HEK293 (cell line): ENCODE measurements around the gene ERBB2.

ENCODE experiments used
- CTCF ChIA-PET: fragments of 350-600 bp; formaldehyde crosslinking; extraction: SDS; loops from one replicate; lab custom pipeline; 2021; ENCODE audit warnings: antibody characterized with exemption; lab: Yijun Ruan, JAX
- POLR2A ChIA-PET: fragments of 300-600 bp; formaldehyde crosslinking; extraction: SDS; loops from one replicate; lab custom pipeline; 2020; ENCODE audit warnings: antibody characterized with exemption, inconsistent platforms; lab: Yijun Ruan, JAX
- H3K27ac ChIP-seq: fragments of 200-500 bp; sonication (Bioruptor generic); 2 replicates; pipeline ENCODE4 v1.5.1; 2014; ENCODE audit warnings: low read depth, low read length, control low read depth, inconsistent platforms; ENCODE audit errors: extremely low read depth
- H3K36me3 ChIP-seq, 2 experiments: fragments of 200-500 bp in 1 of 2; sonication (Bioruptor generic) in 1 of 2; 1 replicate in 1 of 2; 2 replicates in 1 of 2; pipeline ENCODE4 v1.5.1; 2014 to 2017; ENCODE audit warnings: inconsistent platforms in 2 of 2, low read length in 2 of 2; ENCODE audit not compliant: control insufficient read depth in 2 of 2, insufficient read depth in 1 of 2
- H3K4me1 ChIP-seq: fragments of 200-500 bp; sonication (Bioruptor generic); 2 replicates; pipeline ENCODE4 v1.5.1; 2014; ENCODE audit warnings: mild to moderate bottlenecking, low read length, inconsistent platforms; ENCODE audit not compliant: control insufficient read depth, insufficient read depth
- H3K4me3 ChIP-seq: 2 replicates; pipeline ENCODE4 v1.5.1; 2011; ENCODE audit warnings: low read depth, mild to moderate bottlenecking, control low read depth, low read length, moderate library complexity
- H3K9me3 ChIP-seq: fragments of 200-500 bp; sonication (Bioruptor generic); 2 replicates; pipeline ENCODE4 v1.5.1; 2014; ENCODE audit warnings: low read depth, low read length, inconsistent platforms; ENCODE audit not compliant: control insufficient read depth, insufficient read depth
- EGR2 ChIP-seq: fragments of 450-650 bp; formaldehyde crosslinking; IDR thresholded peaks from 2 replicates; pipeline ENCODE4 v1.5.1; 2016; ENCODE audit warnings: low read depth, missing biosample characterization, missing genetic modification characterization
- SP3 ChIP-seq: fragments of 450-650 bp; formaldehyde crosslinking; IDR thresholded peaks from 2 replicates; pipeline ENCODE4 v1.5.1; 2016; ENCODE audit warnings: missing biosample characterization, missing genetic modification characterization
- SP7 ChIP-seq: fragments of 450-650 bp; formaldehyde crosslinking; IDR thresholded peaks from 2 replicates; pipeline ENCODE4 v1.5.1; 2016; ENCODE audit warnings: missing biosample characterization, missing genetic modification characterization
- ZFHX2 ChIP-seq: fragments of 450-650 bp; formaldehyde crosslinking; conservative IDR thresholded peaks from 2 replicates; pipeline ENCODE4 v1.5.1; 2016; ENCODE audit warnings: missing biosample characterization, missing genetic modification characterization
- ZNF169 ChIP-seq: fragments of 450-650 bp; formaldehyde crosslinking; IDR thresholded peaks from 2 replicates; pipeline ENCODE4 v1.5.1; 2016; ENCODE audit warnings: missing biosample characterization, missing genetic modification characterization
- ZNF23 ChIP-seq: fragments of 450-650 bp; formaldehyde crosslinking; IDR thresholded peaks from 2 replicates; pipeline ENCODE4 v1.5.1; 2016; ENCODE audit warnings: missing biosample characterization, missing genetic modification characterization, borderline replicate concordance
- ZNF274 ChIP-seq, 2 experiments: fragments of 200-500 bp in 1 of 2; fragments of 450-650 bp in 1 of 2; sonication (Bioruptor generic) in 1 of 2; formaldehyde crosslinking in 1 of 2; IDR thresholded peaks; 2 replicates each; pipeline versions ENCODE4 v1.5.1 to v1.6.1; 2014 to 2016; ENCODE audit warnings: borderline replicate concordance in 1 of 2, inconsistent platforms in 1 of 2, low read length in 1 of 2, missing biosample characterization in 1 of 2, missing genetic modification characterization in 1 of 2
- ZNF501 ChIP-seq: fragments of 450-650 bp; formaldehyde crosslinking; IDR thresholded peaks from 2 replicates; pipeline ENCODE4 v1.5.1; 2016; ENCODE audit warnings: missing biosample characterization, missing genetic modification characterization
- ZNF561 ChIP-seq: fragments of 450-650 bp; IDR thresholded peaks from 2 replicates; pipeline ENCODE4 v1.5.1; 2018; ENCODE audit warnings: missing biosample characterization, missing genetic modification characterization, borderline replicate concordance
- ZNF76 ChIP-seq: fragments of 450-650 bp; formaldehyde crosslinking; IDR thresholded peaks from 2 replicates; pipeline ENCODE4; 2016; ENCODE audit warnings: low read depth, missing biosample characterization, missing genetic modification characterization, borderline replicate concordance
- ZSCAN30 ChIP-seq: fragments of 450-650 bp; IDR thresholded peaks from 2 replicates; pipeline ENCODE4 v1.5.1; 2018; ENCODE audit warnings: missing biosample characterization, mild to moderate bottlenecking, missing genetic modification characterization, moderate library complexity
- TF ChIP-seq, protein P1 (sequence below): fragments of 450-650 bp; formaldehyde crosslinking; IDR thresholded peaks from 2 replicates; pipeline ENCODE4 v1.5.1; 2017; ENCODE audit warnings: missing biosample characterization, missing genetic modification characterization
- TF ChIP-seq, protein P2 (sequence below): fragments of 450-650 bp; formaldehyde crosslinking; IDR thresholded peaks from 2 replicates; pipeline ENCODE4 v1.5.1; 2017; ENCODE audit warnings: missing biosample characterization, missing genetic modification characterization
- TF ChIP-seq, protein P3 (sequence below): fragments of 450-650 bp; formaldehyde crosslinking; IDR thresholded peaks from 2 replicates; pipeline ENCODE4 v1.5.1; 2016; ENCODE audit warnings: missing biosample characterization, missing genetic modification characterization
- TF ChIP-seq, protein P4 (sequence below): fragments of 450-650 bp; formaldehyde crosslinking; IDR thresholded peaks from 2 replicates; pipeline ENCODE4 v1.5.1; 2016; ENCODE audit warnings: missing biosample characterization, missing genetic modification characterization
- TF ChIP-seq, protein P5 (sequence below): fragments of 450-650 bp; formaldehyde crosslinking; IDR thresholded peaks from 2 replicates; pipeline ENCODE4 v1.5.1; 2016; ENCODE audit warnings: missing biosample characterization, missing genetic modification characterization
- TF ChIP-seq, protein P6 (sequence below): fragments of 450-650 bp; formaldehyde crosslinking; IDR thresholded peaks from 2 replicates; pipeline ENCODE4 v1.5.1; 2016; ENCODE audit warnings: missing biosample characterization, missing genetic modification characterization

ERBB2 gene

DNA sequence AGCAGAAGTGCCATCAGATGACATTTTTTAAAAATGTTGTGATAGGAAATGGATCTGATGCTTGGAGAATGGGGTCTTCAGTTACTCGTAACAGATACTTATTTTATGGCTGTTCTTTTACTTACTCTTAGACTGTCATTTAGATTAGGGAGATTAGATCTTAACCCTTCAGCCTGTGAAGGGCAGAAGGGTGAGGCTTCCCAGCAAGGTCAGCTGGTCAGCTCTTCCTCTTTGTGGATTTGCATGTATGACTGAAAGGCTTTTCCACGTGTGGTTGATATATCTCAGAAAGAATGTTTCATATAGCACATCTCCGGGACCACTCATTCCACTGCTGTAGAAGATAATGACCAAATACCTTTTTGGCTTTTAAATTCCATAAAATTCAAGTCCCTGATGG is 65.3 kb downstream of the ERBB2 start (continued):
- TF ChIP-seq ZNF23 (no peak), ZSCAN30 (tag by site-specific recombination) (no peak), ZNF76 (tag by site-specific recombination) (no peak), ZNF501 (no peak), SP3 (no peak)
- TF ChIP-seq, protein P1, sequence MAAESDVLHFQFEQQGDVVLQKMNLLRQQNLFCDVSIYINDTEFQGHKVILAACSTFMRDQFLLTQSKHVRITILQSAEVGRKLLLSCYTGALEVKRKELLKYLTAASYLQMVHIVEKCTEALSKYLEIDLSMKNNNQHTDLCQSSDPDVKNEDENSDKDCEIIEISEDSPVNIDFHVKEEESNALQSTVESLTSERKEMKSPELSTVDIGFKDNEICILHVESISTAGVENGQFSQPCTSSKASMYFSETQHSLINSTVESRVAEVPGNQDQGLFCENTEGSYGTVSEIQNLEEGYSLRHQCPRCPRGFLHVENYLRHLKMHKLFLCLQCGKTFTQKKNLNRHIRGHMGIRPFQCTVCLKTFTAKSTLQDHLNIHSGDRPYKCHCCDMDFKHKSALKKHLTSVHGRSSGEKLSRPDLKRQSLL (tag by site-specific recombination): no peak
- TF ChIP-seq, protein P2, sequence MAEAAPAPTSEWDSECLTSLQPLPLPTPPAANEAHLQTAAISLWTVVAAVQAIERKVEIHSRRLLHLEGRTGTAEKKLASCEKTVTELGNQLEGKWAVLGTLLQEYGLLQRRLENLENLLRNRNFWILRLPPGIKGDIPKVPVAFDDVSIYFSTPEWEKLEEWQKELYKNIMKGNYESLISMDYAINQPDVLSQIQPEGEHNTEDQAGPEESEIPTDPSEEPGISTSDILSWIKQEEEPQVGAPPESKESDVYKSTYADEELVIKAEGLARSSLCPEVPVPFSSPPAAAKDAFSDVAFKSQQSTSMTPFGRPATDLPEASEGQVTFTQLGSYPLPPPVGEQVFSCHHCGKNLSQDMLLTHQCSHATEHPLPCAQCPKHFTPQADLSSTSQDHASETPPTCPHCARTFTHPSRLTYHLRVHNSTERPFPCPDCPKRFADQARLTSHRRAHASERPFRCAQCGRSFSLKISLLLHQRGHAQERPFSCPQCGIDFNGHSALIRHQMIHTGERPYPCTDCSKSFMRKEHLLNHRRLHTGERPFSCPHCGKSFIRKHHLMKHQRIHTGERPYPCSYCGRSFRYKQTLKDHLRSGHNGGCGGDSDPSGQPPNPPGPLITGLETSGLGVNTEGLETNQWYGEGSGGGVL (tag by site-specific recombination): no peak
- TF ChIP-seq, protein P3, sequence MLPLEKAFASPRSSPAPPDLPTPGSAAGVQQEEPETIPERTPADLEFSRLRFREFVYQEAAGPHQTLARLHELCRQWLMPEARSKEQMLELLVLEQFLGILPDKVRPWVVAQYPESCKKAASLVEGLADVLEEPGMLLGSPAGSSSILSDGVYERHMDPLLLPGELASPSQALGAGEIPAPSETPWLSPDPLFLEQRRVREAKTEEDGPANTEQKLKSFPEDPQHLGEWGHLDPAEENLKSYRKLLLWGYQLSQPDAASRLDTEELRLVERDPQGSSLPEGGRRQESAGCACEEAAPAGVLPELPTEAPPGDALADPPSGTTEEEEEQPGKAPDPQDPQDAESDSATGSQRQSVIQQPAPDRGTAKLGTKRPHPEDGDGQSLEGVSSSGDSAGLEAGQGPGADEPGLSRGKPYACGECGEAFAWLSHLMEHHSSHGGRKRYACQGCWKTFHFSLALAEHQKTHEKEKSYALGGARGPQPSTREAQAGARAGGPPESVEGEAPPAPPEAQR (tag by site-specific recombination): no peak

DNA sequence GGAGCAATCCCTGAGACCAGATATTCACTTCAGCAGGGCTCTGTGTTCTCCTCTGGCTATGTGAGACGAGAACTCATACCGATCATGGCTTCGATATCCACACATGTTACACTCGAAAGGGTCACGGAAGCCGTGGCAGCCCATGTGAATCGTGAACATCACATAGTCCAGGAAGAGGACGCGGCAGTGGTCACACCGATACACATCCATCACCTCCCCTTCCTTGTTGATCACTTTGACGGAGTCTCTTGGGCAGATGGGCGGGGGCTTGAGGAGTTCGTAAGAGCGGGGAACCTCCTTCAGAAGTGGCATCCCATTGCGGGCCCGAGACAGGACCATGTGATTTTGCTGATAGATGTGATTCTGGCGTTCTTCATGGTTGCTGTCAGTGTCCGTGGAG is 65.9 kb downstream of the ERBB2 start:
- Histone ChIP-seq H3K4me3 (no peak overlapping the region), H3K27ac (no peak overlapping the region), H3K9me3 (no peaks in the 10 kb centered on the region), H3K36me3 (no peaks in the 10 kb centered on the region; a peak in 1 of 3 replicates), H3K4me1 (peaks cover 15% of the 10 kb centered on the region)
- CTCF ChIA-PET: no interaction called here
- no peak for TF ChIP-seq ZNF561 (tag by site-specific recombination)
- no peak for TF ChIP-seq ZNF274 (IDR thresholded peaks at IDR 0.05; ENCODE audit: low read length)
- peak; percentile 63; the same call in 1 of the 2 replicates for TF ChIP-seq ZNF274 (tag by site-specific recombination; IDR thresholded peaks at IDR 0.05; ENCODE audit: borderline replicate concordance)
- POLR2A ChIA-PET: no interaction called here

DNA sequence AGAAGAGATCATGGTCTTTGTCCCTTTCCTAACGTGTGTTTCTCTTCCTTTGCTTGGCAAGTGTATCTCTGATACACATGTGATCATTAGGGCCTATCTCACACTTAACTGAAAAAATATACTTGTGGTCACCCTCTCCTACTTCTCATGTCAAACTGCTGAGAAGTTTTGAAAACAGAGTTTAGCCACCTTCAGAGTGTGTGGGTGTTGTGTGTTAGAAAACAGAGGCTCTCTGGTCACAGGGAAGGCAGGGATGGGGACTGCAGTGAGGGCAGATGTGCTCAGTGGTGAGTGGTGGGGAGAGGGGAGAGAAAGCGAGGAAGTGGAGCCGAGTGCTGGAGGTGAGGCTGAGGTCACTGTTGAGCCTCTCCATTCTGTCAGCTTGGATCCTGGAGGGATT is 67.3 kb downstream of the ERBB2 start:
- CTCF ChIA-PET: no interaction called here
- H3K36me3 ChIP-seq: no peaks in the 10 kb centered on the region; a peak in 1 of 3 replicates
- H3K4me3 ChIP-seq: no peak overlapping the region
- no peak overlapping the region for H3K27ac ChIP-seq
- peaks cover 21% of the 10 kb centered on the region for H3K4me1 ChIP-seq
- no peaks in the 10 kb centered on the region for H3K9me3 ChIP-seq
- TF ChIP-seq, protein P4, sequence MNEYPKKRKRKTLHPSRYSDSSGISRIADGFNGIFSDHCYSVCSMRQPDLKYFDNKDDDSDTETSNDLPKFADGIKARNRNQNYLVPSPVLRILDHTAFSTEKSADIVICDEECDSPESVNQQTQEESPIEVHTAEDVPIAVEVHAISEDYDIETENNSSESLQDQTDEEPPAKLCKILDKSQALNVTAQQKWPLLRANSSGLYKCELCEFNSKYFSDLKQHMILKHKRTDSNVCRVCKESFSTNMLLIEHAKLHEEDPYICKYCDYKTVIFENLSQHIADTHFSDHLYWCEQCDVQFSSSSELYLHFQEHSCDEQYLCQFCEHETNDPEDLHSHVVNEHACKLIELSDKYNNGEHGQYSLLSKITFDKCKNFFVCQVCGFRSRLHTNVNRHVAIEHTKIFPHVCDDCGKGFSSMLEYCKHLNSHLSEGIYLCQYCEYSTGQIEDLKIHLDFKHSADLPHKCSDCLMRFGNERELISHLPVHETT: no peak
- TF ChIP-seq ZNF169 (tag by site-specific recombination) (no peak), SP7 (tag by site-specific recombination) (no peak), EGR2 (tag by site-specific recombination) (peak; percentile 59), ZFHX2 (tag by site-specific recombination) (peak; percentile 69)
- TF ChIP-seq, protein P5, sequence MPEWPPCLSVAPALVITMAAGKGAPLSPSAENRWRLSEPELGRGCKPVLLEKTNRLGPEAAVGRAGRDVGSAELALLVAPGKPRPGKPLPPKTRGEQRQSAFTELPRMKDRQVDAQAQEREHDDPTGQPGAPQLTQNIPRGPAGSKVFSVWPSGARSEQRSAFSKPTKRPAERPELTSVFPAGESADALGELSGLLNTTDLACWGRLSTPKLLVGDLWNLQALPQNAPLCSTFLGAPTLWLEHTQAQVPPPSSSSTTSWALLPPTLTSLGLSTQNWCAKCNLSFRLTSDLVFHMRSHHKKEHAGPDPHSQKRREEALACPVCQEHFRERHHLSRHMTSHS (tag by site-specific recombination): no peak
- TF ChIP-seq, protein P6, sequence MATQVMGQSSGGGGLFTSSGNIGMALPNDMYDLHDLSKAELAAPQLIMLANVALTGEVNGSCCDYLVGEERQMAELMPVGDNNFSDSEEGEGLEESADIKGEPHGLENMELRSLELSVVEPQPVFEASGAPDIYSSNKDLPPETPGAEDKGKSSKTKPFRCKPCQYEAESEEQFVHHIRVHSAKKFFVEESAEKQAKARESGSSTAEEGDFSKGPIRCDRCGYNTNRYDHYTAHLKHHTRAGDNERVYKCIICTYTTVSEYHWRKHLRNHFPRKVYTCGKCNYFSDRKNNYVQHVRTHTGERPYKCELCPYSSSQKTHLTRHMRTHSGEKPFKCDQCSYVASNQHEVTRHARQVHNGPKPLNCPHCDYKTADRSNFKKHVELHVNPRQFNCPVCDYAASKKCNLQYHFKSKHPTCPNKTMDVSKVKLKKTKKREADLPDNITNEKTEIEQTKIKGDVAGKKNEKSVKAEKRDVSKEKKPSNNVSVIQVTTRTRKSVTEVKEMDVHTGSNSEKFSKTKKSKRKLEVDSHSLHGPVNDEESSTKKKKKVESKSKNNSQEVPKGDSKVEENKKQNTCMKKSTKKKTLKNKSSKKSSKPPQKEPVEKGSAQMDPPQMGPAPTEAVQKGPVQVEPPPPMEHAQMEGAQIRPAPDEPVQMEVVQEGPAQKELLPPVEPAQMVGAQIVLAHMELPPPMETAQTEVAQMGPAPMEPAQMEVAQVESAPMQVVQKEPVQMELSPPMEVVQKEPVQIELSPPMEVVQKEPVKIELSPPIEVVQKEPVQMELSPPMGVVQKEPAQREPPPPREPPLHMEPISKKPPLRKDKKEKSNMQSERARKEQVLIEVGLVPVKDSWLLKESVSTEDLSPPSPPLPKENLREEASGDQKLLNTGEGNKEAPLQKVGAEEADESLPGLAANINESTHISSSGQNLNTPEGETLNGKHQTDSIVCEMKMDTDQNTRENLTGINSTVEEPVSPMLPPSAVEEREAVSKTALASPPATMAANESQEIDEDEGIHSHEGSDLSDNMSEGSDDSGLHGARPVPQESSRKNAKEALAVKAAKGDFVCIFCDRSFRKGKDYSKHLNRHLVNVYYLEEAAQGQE (tag by site-specific recombination): no peak
- POLR2A ChIA-PET: no interaction called here
